ENCODE data around the gene KCNK18.

KCNK18 gene

DNA sequence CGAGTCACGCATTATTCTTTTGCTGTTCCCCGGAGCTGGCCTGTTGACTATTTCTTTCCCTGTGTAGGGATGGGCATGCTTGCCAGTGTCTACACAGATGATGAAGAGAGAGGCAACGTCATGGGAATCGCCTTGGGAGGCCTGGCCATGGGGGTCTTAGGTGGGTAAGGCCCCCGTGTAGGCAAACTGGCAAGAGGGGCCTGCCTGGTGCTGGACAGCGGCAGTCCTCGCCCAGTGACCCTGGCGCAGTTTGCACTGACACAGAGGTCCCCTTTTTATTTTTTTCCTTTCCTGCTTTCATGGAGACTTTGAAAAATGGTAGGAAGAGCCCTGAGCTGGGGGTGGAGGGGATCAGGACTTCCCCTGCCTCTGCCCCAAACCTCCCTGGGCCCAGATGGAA lies 57.0 kb downstream of the KCNK18 start:
- DNase-seq (ENCODE audit: low spot score), result no peak

DNA sequence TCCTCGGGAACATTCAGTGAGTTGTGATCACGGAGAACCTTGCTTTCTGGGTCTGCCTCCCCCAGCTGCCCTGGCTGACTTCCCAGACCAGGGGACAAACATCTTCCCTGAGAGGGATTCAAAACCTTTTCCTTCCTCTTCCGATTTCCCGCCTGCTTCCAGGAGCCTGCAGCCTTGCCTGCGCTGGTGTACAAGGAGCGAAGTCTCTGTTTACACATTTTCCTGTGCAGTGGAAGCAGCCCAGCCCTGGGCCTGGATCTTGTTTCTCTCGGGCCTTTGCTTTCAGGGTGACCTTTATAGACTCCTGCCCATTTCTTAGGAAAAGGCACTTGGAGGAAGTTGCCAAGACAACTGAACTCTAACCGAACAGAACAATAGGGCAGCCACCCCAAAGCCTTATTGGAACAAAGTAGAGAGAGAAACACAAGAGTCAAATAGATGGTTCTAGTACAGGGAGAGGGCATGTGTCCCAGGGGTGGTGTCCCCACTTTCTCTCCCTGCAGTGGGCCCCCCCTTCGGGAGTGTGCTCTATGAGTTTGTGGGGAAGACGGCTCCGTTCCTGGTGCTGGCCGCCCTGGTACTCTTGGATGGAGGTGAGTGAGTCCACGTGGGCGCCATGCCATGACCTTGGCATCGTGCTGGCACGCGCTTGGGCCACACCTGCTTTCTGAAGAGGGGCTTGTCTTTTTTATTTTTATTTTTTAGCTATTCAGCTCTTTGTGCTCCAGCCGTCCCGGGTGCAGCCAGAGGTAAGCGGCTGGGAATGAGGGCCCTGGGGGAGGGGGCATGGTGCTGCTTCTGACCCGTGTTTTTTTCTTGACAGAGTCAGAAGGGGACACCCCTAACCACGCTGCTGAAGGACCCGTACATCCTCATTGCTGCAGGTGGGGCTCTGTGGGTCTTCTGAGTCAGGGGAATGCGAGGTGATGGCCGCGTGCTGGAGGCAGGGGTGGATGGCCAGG lies 57.8 kb downstream of the KCNK18 start:
- no peak for DNase-seq (ENCODE audit: low spot score)

GRCh38 chr10:117255835-117256460 lies 58.7 kb downstream of the KCNK18 start:
- no peak for DNase-seq (ENCODE audit: low spot score)

- no peak for DNase-seq (ENCODE audit: low spot score)
Observed at GRCh38 chr10:117256910-117257309, 59.6 kb downstream of the KCNK18 start.

GRCh38 chr10:117257721-117258120 lies 60.4 kb downstream of the KCNK18 start:
- DNase-seq (ENCODE audit: low spot score), result no peak

GRCh38 chr10:117259279-117259678 lies 62.0 kb downstream of the KCNK18 start:
- DNase-seq (ENCODE audit: low spot score), result no peak

Measured in putamen (tissue), 1 donor.